ENCODE data around the gene RNASE8.

DNA sequence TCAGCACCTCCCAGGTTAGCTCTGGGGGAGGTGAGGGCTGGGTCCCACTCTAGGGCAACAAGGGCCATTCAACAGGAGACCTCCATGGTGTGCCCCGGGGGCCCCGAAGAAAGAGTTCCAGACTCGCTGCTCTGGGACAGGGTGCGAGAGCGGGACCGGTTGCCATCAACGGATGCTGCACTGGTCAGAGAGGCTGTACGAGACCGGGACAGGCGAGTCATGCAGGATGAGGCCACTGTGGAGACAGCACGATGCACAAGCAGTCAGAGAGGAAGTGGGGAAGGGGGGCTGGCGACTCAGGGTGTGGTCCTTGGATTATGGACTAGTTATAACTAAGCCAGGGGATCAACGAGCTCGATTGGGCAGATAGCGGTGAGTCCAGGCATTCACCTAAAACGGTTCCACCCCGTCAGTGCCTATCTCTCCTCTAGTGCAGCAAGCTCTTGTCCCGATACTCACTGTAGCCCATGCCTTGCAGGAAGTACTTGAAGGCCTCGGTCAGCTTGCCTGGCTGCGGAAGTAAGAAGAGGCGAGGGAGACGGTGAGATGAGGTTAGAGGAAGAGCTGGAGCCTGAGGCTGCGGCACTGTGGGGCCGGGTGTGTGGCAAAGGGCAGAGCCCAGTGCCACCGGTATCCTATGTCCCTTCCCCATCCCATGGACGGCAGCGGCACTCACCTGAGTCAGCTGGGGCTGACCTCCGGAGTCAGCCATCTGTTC is 39.9 kb upstream of the RNASE8 start:
- TF ChIP-seq CTCF (IDR thresholded peaks at IDR 0.05) = no peak
- no peak for TF ChIP-seq POLR2AphosphoS5 (IDR thresholded peaks at IDR 0.05)
- no peak for TF ChIP-seq EP300 (IDR thresholded peaks at IDR 0.05)
- no peak for TF ChIP-seq POLR2A (IDR thresholded peaks at IDR 0.05)

Data from sigmoid colon (tissue), 4 donors.